Heart left ventricle (tissue), 13 donors: ENCODE results near the gene ZNF491.

Experiments
- POLR2A ChIP-seq, 2 donors: fragments of 450-650 bp; IDR thresholded peaks; one replicate each; pipeline ENCODE4 v1.6.1; 2017; ENCODE audit warnings: antibody characterized with exemption in 2 of 2, mild to moderate bottlenecking in 2 of 2, moderate library complexity in 2 of 2
- TF ChIP-seq, protein P1 (sequence below), 12 donors: fragments of 200-600 bp; sonication (generic) in 4 of 12; IDR thresholded peaks; one replicate each; pipeline versions ENCODE4 v1.5.0 to v1.8.0; 2018 to 2022; ENCODE audit warnings: antibody characterized with exemption in 12 of 12, mild to moderate bottlenecking in 5 of 12
- donor health status: ischemic (EF 13 %, LVEDD 7.1; RV severe dilation, severe dysfunction).
- donor health status: DM: no; HTN: yes; CAD: no.
- donor health status: DM: no; HTN: no; CAD: no.
- donor health status: ischemic (EF 25% LVEDD 6.9; RV normal size, moderate dysfunction).
- donor health status: ischemic (EF 25% LVEDD 5.7; RV mildly dilated, moderate dysfunction).
- donor health status: ischemic (EF 35%, LVEDD 5.7; RV mildly dilated, moderate dysfunction).
- donor health status: nonischemic (EF 11% LVEDD 7.7; RV severe dilation, severe dysfunction).
- donor health status: DM: yes; HTN: yes; CAD: no.
- donor health status: PGD.
- donor health status: ischemic (EF 29% LVEDD 5.4; RV normal size, mild dysfunction).
- donor health status: nonischemic (EF 23%, LVEDD 6.1; RV moderate dilation, normal function).

DNA sequence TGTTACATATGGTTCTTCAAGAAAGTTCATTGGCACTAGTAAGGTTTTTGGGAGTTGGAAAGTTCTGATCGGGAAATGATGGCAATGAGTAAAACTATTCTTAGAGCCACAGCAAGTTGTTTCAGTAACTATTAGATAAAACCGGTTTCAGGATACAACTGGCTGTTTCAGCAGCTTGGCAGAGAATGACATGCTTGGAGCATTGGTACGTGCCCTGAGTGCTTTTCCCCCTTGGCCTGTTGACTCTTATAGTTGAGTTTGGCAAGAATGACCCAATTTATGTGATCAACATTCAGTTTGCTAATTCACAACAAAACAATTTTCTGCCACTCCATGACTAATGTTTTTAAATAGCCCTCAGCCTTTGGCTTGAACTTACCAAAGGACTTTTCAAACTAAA lies 10.8 kb upstream of the ZNF491 start:
- TF ChIP-seq, protein P1, sequence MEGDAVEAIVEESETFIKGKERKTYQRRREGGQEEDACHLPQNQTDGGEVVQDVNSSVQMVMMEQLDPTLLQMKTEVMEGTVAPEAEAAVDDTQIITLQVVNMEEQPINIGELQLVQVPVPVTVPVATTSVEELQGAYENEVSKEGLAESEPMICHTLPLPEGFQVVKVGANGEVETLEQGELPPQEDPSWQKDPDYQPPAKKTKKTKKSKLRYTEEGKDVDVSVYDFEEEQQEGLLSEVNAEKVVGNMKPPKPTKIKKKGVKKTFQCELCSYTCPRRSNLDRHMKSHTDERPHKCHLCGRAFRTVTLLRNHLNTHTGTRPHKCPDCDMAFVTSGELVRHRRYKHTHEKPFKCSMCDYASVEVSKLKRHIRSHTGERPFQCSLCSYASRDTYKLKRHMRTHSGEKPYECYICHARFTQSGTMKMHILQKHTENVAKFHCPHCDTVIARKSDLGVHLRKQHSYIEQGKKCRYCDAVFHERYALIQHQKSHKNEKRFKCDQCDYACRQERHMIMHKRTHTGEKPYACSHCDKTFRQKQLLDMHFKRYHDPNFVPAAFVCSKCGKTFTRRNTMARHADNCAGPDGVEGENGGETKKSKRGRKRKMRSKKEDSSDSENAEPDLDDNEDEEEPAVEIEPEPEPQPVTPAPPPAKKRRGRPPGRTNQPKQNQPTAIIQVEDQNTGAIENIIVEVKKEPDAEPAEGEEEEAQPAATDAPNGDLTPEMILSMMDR (IDR thresholded peaks at IDR 0.05): no peak
- TF ChIP-seq POLR2A (IDR thresholded peaks at IDR 0.05): no peak
